ENCODE measurements around the gene APOA4. TPM values are rescaled to one million over a fixed set of nuclear protein-coding genes. Genes with fewer than 3 reads are reported as not detected.

Gene APOA4
- total RNA-seq, 1 experiment from 2014 or later = not detected

GRCh38 chr11:116849060-116849459, 26.0 kb upstream of the APOA4 start:
- Histone ChIP-seq H3K4me2 (ENCODE audit: low read length) (no peak overlapping the region), H3K36me3 (ENCODE audit: control insufficient read depth in 1 of 2, insufficient read depth in 2 of 2, low read length in 2 of 2) (peaks cover 3 to 13% of the 10 kb centered on the region in 2 experiments; a peak in 2 of 4 replicates), H4K20me1 (ENCODE audit: insufficient read depth) (no peaks in the 10 kb centered on the region), H2AFZ (ENCODE audit: low read depth, low read length, poor library complexity, severe bottlenecking) (no peak overlapping the region), H3K9me2 (ENCODE audit: insufficient read depth) (no peaks in the 10 kb centered on the region), H3K4me3 (replicated peaks in 1 of 2; ENCODE audit: low read depth in 1 of 2, low read length in 2 of 2) (no peak overlapping the region), H3K4me1 (ENCODE audit: control insufficient read depth in 1 of 2, insufficient read depth in 2 of 2, low read length in 2 of 2) (peaks cover 0 to 14% of the 10 kb centered on the region in 2 experiments; a peak in 2 of 4 replicates), H3K27ac (ENCODE audit: low read depth, low read length) (no peak overlapping the region), H3K79me2 (ENCODE audit: insufficient read depth, low read length) (no peaks in the 10 kb centered on the region), H3K27me3 (ENCODE audit: insufficient read depth, low read length) (no peaks in the 10 kb centered on the region), H3K9ac (ENCODE audit: low read length) (no peak overlapping the region), H3K9me3 (ENCODE audit: control insufficient read depth in 1 of 2, insufficient read depth in 1 of 2, low read depth in 1 of 2, low read length in 2 of 2) (no peaks in the 10 kb centered on the region)
- ATAC-seq (no peak), DNase-seq (ENCODE audit: low read depth, low spot score) (no peak)
- ChIA-PET RAD21 (ENCODE audit: low non-redundant PET in 1 of 2, low total read pairs in 2 of 2, uncharacterized antibody in 2 of 2, unreplicated experiment in 2 of 2) (no interaction called here), CTCF (no interaction called here), POLR2A (no interaction called here)
- no TSS peak for BruUV-seq (replicated peaks)
- TF ChIP-seq SRF (IDR thresholded peaks at IDR 0.05; ENCODE audit: low read depth) = no peak
- TF ChIP-seq ZNF274 (IDR thresholded peaks at IDR 0.05; ENCODE audit: low read depth, low read length) = no peak
- TF ChIP-seq POLR2AphosphoS5 (IDR thresholded peaks at IDR 0.05; ENCODE audit: low read depth, low read length) = no peak
- no peak for TF ChIP-seq RAD21 (IDR thresholded peaks at IDR 0.05; ENCODE audit: low read depth)
- TF ChIP-seq EZH2phosphoT487 (IDR thresholded peaks at IDR 0.05; ENCODE audit: borderline replicate concordance) = no peak
- TF ChIP-seq CTCF (IDR thresholded peaks at IDR 0.05 in 2 of 3, conservative IDR thresholded peaks at IDR 0.05 in 1 of 3; ENCODE audit: borderline replicate concordance in 1 of 3, insufficient read depth in 1 of 3, low read depth in 2 of 3, low read length in 2 of 3) = no peak
- TF ChIP-seq MAX (IDR thresholded peaks at IDR 0.05) = no peak
- no peak for TF ChIP-seq CEBPB (IDR thresholded peaks at IDR 0.05; ENCODE audit: low read depth)
- TF ChIP-seq EGR1 (IDR thresholded peaks at IDR 0.05; ENCODE audit: low read depth) = no peak
- TF ChIP-seq SP1 (IDR thresholded peaks at IDR 0.05; ENCODE audit: low read depth) = no peak
- intact Hi-C loops (cut with micrococcal nuclease) = no loop called here
